GM19035 (cell line): ENCODE measurements around the gene GPR107.

Experiments used
- ATAC-seq: cut with Tn5 transposase; IDR thresholded peaks from one replicate; pipeline ENCODE4 v1.9.1; 2021; ENCODE audit not compliant: unreplicated experiment

GPR107 gene

DNA sequence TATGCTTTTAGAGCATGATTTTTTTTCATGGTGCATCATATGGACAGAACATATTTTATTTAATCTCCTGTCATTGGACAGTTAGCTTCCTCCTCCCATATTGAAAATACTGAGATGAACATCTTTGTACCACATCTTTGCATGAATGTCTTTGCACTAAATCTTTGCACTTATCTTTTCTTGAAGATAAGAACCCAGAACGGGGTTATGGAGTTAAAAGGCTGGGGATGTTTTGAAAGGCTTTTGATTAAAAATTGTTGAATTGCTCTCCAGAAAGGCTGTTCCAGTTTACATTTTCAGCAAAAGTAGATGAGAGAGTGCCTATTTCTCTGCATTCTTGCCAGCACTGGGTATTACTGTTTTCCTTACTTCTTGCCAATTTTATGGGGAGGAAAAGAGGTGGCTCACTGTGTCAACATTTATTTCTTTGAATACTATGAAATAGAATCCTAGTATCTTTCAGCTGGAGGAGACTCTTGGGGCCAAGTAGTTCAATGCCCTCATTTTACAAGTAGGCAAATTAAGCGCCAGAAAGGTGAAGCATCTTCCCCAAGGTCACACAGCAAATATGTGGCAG is 125.7 kb downstream of the GPR107 start:
- ATAC-seq: no peak

DNA sequence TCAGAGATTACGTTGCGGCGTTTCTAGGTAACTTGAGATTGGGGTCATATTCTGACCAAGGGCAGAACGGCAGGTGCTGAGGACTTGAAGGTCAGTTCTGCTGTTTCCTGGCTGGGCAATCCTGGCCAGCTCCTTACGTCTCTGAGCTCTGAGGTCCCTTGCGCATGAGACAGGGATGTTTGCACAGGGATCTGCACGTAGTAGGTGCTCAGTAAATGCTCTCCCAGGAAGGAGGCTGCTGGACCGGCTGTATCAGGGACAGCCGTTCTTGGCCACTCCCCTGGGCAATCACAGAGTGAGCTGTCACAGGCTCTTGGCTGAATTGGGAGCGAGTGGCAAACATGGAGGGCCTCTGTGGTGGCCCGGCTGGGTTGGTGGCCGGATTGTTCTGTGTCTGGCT is 126.8 kb downstream of the GPR107 start:
- ATAC-seq: no peak

DNA sequence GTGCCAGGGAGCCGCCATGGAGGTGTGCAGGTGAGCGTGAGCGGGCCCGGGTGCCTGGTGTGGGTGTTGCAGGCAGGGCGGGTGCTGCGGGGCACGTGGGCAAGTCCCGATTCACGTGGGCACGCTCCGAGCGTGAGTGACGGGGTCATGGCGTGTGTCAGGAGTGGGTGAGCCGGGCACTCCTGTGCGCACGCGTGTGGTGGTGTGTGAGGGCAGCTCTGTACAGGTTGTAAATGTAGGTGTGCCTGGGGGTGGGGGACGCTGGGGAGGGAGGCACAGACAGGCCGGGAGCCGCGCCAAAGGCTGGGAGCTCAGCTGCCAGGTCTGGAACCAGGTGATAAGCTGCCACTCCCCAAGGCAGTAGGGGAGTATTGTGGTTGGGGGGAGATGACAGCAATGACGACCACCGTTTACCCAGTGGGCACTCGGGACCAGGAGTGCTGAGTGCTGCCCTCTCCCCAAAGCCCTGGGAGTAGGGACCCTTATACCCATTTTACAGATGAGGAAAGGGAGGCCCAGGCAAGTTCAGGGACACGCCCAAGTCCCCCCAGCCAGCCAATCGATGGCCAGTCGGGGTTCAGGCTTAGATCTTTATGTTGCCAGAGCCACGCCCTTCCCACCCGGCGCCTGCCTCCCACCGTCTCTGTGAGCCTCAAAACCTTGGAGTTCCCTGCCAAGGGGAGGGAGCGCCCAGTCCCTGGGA is 128.1 kb downstream of the GPR107 start:
- no peak for ATAC-seq

GRCh38 chr9:130182381-130182909 is 128.7 kb downstream of the GPR107 start:
- no peak for ATAC-seq

DNA sequence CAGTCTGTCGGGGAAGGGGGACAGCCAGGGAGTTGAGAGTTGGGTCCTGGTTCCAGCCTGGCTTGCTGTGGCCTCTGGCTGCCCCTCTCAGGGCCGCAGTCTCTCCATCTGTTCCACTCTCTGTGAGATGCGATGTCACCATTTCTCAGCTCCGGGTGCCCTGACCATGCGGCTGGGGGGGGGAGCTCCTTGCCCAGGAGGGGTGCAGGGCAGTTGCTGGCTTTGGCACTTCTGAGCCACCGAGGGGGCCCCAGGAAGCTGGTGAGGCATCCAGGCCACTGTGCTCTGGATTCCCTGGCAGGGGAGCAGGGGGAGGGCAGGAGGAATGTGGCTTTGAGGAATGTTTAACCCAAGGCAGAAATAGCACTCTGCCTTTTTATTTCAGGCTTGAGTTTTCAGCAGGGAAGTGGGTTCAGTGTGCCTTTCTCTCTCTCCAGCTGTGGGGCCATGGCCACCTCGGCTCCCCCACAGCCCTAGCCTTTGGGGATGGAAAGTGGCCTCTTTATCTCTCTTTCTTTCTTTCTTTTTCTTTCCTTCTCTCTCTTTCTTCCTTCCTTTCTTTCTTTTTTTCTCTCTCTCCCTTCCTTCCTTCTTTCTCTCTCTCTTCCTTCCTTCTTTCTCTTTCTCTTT is 129.5 kb downstream of the GPR107 start:
- no peak for ATAC-seq

- ATAC-seq: no peak
Observed at GRCh38 chr9:130185017-130185416, 131.3 kb downstream of the GPR107 start.

DNA sequence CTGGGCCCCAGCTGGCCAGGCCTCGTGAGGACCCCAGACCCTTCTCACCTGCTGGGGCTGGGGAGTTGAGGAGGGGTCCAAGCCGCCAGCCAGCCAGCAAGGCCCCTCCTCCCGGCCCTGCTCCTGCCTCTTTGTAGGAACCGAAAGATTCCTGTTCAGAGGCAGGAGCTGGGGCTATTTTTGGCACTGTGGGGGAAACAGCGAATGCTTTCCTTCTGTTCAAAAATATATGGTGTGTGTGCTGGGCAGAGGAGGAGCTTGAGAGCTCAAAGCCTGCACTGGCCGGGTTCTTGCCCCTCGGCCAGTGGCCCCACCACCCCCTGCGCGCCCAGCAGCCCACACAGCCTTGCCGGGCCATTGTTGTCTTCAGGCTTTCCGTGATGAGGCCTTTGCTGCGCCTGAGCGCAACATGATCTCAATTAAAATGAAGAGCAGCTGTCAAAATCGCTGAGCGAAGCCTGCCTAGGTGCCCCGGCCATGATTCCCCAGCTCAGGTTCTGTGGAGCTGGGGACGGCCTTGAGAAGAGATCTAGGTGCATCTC is 131.9 kb downstream of the GPR107 start:
- no peak for ATAC-seq

DNA sequence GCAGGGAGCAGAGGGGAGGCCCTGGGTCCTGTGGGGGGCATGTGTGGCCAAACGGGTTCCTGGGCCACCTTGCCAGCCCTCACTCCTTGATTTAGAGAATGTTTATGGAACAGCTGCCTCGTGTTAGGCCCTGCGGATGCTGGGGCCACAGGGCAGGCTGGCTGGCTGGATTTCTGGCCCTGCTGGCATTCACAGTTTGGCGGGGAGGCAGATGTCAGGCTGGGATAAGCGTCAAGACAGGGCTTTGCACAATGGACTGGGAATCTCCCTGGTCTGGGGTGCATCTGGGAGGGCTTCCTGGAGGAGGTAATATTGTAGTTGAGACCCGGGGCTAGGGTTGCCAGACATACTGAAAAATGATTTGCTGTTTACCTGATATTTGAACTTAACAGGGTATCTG is 132.3 kb downstream of the GPR107 start:
- ATAC-seq: no peak

DNA sequence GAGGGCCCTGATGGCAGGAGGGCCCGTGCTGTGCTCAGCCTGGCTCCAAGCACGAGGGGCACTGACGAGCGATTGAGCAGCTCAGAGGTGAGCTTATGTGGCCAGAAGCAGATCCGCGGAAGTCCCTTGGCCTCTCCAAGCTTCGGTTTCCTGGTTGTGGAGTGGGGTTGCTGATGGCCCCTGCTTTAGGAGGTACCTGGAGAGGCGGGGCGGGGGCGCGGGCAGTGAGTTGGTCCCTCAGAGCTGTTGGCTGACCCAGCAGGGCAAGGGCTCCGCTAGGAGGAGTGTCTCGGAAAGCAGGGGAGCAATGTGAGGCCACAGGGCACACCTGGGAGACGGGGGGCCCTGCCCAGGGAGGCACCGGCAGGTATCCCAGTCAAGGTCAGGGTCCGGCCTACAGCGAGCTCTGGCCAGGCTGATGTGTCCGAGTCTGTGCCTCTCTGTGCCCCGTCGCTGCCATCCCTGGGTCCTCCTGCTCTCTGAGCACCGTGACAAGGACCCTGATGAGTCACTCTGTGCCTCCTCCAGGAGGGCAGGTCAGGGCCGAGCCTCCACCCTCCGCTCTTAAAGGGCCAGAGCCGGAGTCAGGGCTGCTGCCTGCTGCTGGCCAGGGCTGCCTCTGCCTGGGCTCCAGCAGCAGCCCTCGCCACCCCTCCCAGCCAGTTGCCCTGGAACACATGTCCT is 133.3 kb downstream of the GPR107 start:
- no peak for ATAC-seq

- no peak for ATAC-seq
Observed at GRCh38 chr9:130187523-130187846, 133.8 kb downstream of the GPR107 start.

DNA sequence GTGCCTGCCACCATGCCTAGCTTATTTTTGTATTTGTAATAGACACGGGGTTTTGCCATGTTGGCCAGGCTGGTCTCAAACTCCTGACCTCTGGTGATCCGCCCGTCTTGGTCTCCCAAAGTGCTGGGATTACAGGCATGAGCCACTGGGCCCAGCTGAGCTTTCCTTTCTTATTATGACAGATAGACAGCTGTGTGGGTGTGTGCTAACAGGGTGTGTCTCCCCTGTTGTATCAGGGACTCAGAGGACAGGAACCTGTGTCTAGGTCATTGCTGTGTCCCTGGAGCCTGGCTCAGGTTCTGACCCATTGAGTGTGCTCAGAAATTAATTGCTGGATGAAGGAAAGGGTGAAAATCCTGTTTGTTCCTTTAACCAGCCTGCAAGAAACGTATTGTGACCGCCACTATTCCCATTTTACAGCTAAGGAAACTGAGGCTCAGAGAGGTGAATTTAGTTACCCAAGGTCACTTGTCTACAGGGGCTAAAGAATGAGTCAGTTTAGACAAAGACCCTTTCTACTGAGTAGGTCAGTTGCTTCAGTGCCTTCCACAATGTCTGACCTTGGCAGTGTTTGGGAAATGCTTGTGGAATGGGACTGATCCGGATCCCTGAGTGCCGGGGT is 135.3 kb downstream of the GPR107 start:
- no peak for ATAC-seq
